Smooth muscle cell (in vitro differentiated cells): ENCODE measurements around the gene RAPGEF4. TPM values are rescaled to one million over a fixed set of nuclear protein-coding genes. Genes with fewer than 3 reads are reported as not detected.
A peak's percentile ranks its signal among the peaks of the same experiment; 100 is the strongest.

Experiments
- DNase-seq: peaks from one replicate; lab custom pipeline; 2025; ENCODE audit not compliant: unreplicated experiment; lab: John Stamatoyannopoulos, UW
- H2AFZ ChIP-seq: fragments of 200-600 bp; sonication (generic); 2 replicates; pipeline ENCODE4 v1.6.0; 2016; ENCODE audit warnings: antibody characterized with exemption, low read depth, mild to moderate bottlenecking
- H3F3A ChIP-seq: fragments of 200-600 bp; sonication (generic); 2 replicates; pipeline ENCODE4 v1.6.0; 2017; ENCODE audit warnings: antibody characterized with exemption, low read depth
- H3K27ac ChIP-seq: fragments of 200-600 bp; sonication (generic); 2 replicates; pipeline ENCODE4 v1.5.1; 2016; ENCODE audit warnings: low read depth, mild to moderate bottlenecking
- H3K27me3 ChIP-seq: fragments of 200-600 bp; sonication (generic); 2 replicates; pipeline ENCODE4 v1.6.1; 2016; ENCODE audit warnings: low read depth, mild to moderate bottlenecking
- H3K36me3 ChIP-seq: fragments of 200-600 bp; sonication (generic); 2 replicates; pipeline ENCODE4 v1.5.1; 2016; ENCODE audit warnings: low read depth
- H3K4me1 ChIP-seq: fragments of 200-600 bp; sonication (generic); 2 replicates; pipeline ENCODE4 v1.5.1; 2016; ENCODE audit warnings: low read depth
- H3K4me2 ChIP-seq: fragments of 200-600 bp; sonication (generic); 2 replicates; pipeline ENCODE4 v1.6.0; 2016; ENCODE audit warnings: mild to moderate bottlenecking
- H3K4me3 ChIP-seq: fragments of 200-600 bp; sonication (generic); 2 replicates; pipeline ENCODE4 v1.5.1; 2016; ENCODE audit warnings: mild to moderate bottlenecking
- H3K79me2 ChIP-seq: fragments of 200-600 bp; sonication (generic); 2 replicates; pipeline ENCODE4 v1.6.0; 2016; ENCODE audit warnings: low read depth, mild to moderate bottlenecking
- H3K9ac ChIP-seq: fragments of 200-600 bp; sonication (generic); 2 replicates; pipeline ENCODE4 v1.6.0; 2016; ENCODE audit warnings: low read depth
- H3K9me3 ChIP-seq: fragments of 200-600 bp; sonication (generic); replicated peaks from 2 replicates; pipeline ENCODE4 v1.5.1; 2016; ENCODE audit warnings: low read depth
- H4K20me1 ChIP-seq: fragments of 200-600 bp; sonication (generic); 2 replicates; pipeline ENCODE4 v1.6.0; 2016; ENCODE audit warnings: low read depth
- CTCF ChIP-seq: fragments of 200-600 bp; sonication (generic); IDR thresholded peaks from 2 replicates; pipeline ENCODE4 v1.5.1; 2017; ENCODE audit warnings: borderline replicate concordance, mild to moderate bottlenecking, antibody characterized with exemption; ENCODE audit not compliant: insufficient read depth, poor library complexity, severe bottlenecking
- WGBS: methylation state at CpG from one replicate; pipeline ENCODE4 v1.1.7; 2016; ENCODE audit warnings: low lambda C conversion rate; 5-methylcytosine and 5-hydroxymethylcytosine counted together
- polyA plus RNA-seq: library from polyadenylated mRNA; unstranded; fragments of >200 nt; fragmentation: Nextera tagmentation; extraction: Ambion mirVana; gene quantifications from 2 replicates; pipeline ENCODE4 v1.2.1, GENCODE V29; 2016
- total RNA-seq: library from RNA; depleted of rRNA; stranded (reverse); fragments of >200 nt; gene quantifications from 2 replicates; pipeline ENCODE4 v1.2.3, GENCODE V29; 2014

The RAPGEF4 gene
- total and polyA plus RNA-seq, 2 experiments from 2014 or later, result 0.35 to 2.7 TPM

GRCh38 chr2:172734711-172735581, 699 bp upstream of the RAPGEF4 start:
- H3K79me2 ChIP-seq, result no peaks in the 10 kb centered on the region
- no peak overlapping the region for H3K9ac ChIP-seq
- H3K4me3 ChIP-seq, result peak overlapping the region; percentile 63
- peak overlapping the region; percentile 98 for H3K4me2 ChIP-seq
- H3K36me3 ChIP-seq, result no peaks in the 10 kb centered on the region
- H3K27ac ChIP-seq, result no peak overlapping the region
- peaks cover 86% of the 10 kb centered on the region for H3K27me3 ChIP-seq
- WGBS, result 51% methylated on average over 24 of the region's 24 CpGs
- H3K9me3 ChIP-seq, result no peaks in the 10 kb centered on the region
- no peak overlapping the region for H2AFZ ChIP-seq
- DNase-seq, result no peak
- H3F3A ChIP-seq, result no peaks in the 10 kb centered on the region
- H4K20me1 ChIP-seq, result no peaks in the 10 kb centered on the region
- no peaks in the 10 kb centered on the region for H3K4me1 ChIP-seq
- TF ChIP-seq CTCF, result no peak

- DNase-seq, result no peak
- peaks cover 76% of the 10 kb centered on the region for H3K27me3 ChIP-seq
- H3K27ac ChIP-seq, result no peak overlapping the region
- H2AFZ ChIP-seq, result no peak overlapping the region
- H3K4me2 ChIP-seq, result peak overlapping the region; percentile 98
- H3K4me3 ChIP-seq, result peak overlapping the region; percentile 63
- WGBS, result 32% methylated on average over 16 of the region's 16 CpGs
- H3K9ac ChIP-seq, result no peak overlapping the region
- no peaks in the 10 kb centered on the region for H3K9me3 ChIP-seq
- H3K4me1 ChIP-seq, result no peaks in the 10 kb centered on the region
- H4K20me1 ChIP-seq, result no peaks in the 10 kb centered on the region
- H3K36me3 ChIP-seq, result no peaks in the 10 kb centered on the region
- no peaks in the 10 kb centered on the region for H3K79me2 ChIP-seq
- no peak for TF ChIP-seq CTCF
- no peaks in the 10 kb centered on the region for H3F3A ChIP-seq
These were observed 954 bp downstream of the RAPGEF4 start for GRCh38 chr2:172736424-172737174.

GRCh38 chr2:172739661-172740266, 4.1 kb downstream of the RAPGEF4 start:
- Histone ChIP-seq H3F3A (no peaks in the 10 kb centered on the region), H3K36me3 (no peaks in the 10 kb centered on the region), H3K4me3 (no peak overlapping the region), H2AFZ (no peak overlapping the region), H3K4me1 (no peaks in the 10 kb centered on the region), H3K27ac (no peak overlapping the region), H3K27me3 (peaks cover 50% of the 10 kb centered on the region), H3K79me2 (no peaks in the 10 kb centered on the region), H3K9ac (no peak overlapping the region), H4K20me1 (no peaks in the 10 kb centered on the region), H3K4me2 (no peak overlapping the region), H3K9me3 (no peaks in the 10 kb centered on the region)
- DNase-seq, result no peak
- 93% methylated on average over 7 of the region's 7 CpGs for WGBS
- no peak for TF ChIP-seq CTCF
